Measurements from ENCODE around the gene HK3. TPM values are rescaled to one million over a fixed set of nuclear protein-coding genes. Genes with fewer than 3 reads are reported as not detected.

Gene HK3
- total and polyA plus RNA-seq, 9 of the 15 experiments (the other 6 are each of a cell fraction or from before 2014, with no cell fraction given): 0.16 TPM; not detected in 8

- TF ChIP-seq ZNF3 (CRISPR knock-in tag; IDR thresholded peaks at IDR 0.05) (no peak), MAZ (CRISPR knock-in tag; conservative IDR thresholded peaks at IDR 0.05 in 1 of 2, IDR thresholded peaks at IDR 0.05 in 1 of 2) (no peak), CTBP1 (IDR thresholded peaks at IDR 0.05; ENCODE audit: borderline replicate concordance) (no peak), TRIM28 (IDR thresholded peaks at IDR 0.05) (no peak), ZBTB33 (CRISPR knock-in tag; IDR thresholded peaks at IDR 0.05) (no peak), ZEB2 (IDR thresholded peaks at IDR 0.05) (no peak), CBX5 (IDR thresholded peaks at IDR 0.05; ENCODE audit: borderline replicate concordance, low read depth) (no peak), ZNF282 (CRISPR knock-in tag; IDR thresholded peaks at IDR 0.05) (no peak), SMAD2 (IDR thresholded peaks at IDR 0.05; ENCODE audit: low read depth, low read length) (no peak), ZBTB40 (IDR thresholded peaks at IDR 0.05) (no peak), ZBTB40 (CRISPR knock-in tag; IDR thresholded peaks at IDR 0.05) (no peak), THAP7 (CRISPR knock-in tag; IDR thresholded peaks at IDR 0.05) (no peak), ZNF445 (CRISPR knock-in tag; IDR thresholded peaks at IDR 0.05; ENCODE audit: low read depth) (no peak), TAF7 (tag; IDR thresholded peaks at IDR 0.05) (no peak)
Measured at GRCh38 chr5:176856746-176857145, 42.4 kb downstream of the HK3 start (continued).

Measured in K562 (cell line).